GM21423 (cell line): ENCODE data around the gene MTF1.

ENCODE experiments used
- ATAC-seq: cut with Tn5 transposase; IDR thresholded peaks from one replicate; pipeline ENCODE4 v1.9.1; 2021; ENCODE audit warnings: mild to moderate bottlenecking, moderate library complexity; ENCODE audit not compliant: unreplicated experiment

Gene MTF1

GRCh38 chr1:37868466-37868865 is 9.1 kb upstream of the MTF1 start:
- no peak for ATAC-seq

GRCh38 chr1:37867784-37868183 is 8.4 kb upstream of the MTF1 start:
- no peak for ATAC-seq

GRCh38 chr1:37866491-37866890 is 7.1 kb upstream of the MTF1 start:
- ATAC-seq: no peak

GRCh38 chr1:37865348-37866120 is 6.1 kb upstream of the MTF1 start:
- ATAC-seq: no peak

- ATAC-seq: no peak
These were observed 2.9 kb upstream of the MTF1 start for GRCh38 chr1:37862330-37862729.

GRCh38 chr1:37861151-37861550 is 1.8 kb upstream of the MTF1 start:
- ATAC-seq: no peak

GRCh38 chr1:37860346-37860666 is 914 bp upstream of the MTF1 start:
- no peak for ATAC-seq

GRCh38 chr1:37858931-37859506 is 373 bp downstream of the MTF1 start:
- ATAC-seq: peak; percentile 3

- no peak for ATAC-seq
These were observed 5.0 kb downstream of the MTF1 start for GRCh38 chr1:37854406-37854805.

GRCh38 chr1:37853157-37853556 is 6.2 kb downstream of the MTF1 start:
- ATAC-seq: no peak

GRCh38 chr1:37851782-37852210 is 7.6 kb downstream of the MTF1 start:
- no peak for ATAC-seq

GRCh38 chr1:37851262-37851661 is 8.1 kb downstream of the MTF1 start:
- ATAC-seq: no peak

GRCh38 chr1:37850352-37850955 is 8.9 kb downstream of the MTF1 start:
- ATAC-seq: no peak

- ATAC-seq: no peak
These were observed 9.9 kb downstream of the MTF1 start for GRCh38 chr1:37849480-37849879.

- ATAC-seq: no peak
These were observed 12.6 kb downstream of the MTF1 start for GRCh38 chr1:37846647-37847339.

- ATAC-seq: no peak
These were observed 13.6 kb downstream of the MTF1 start for GRCh38 chr1:37845786-37846185.

- ATAC-seq: no peak
These were observed 14.2 kb downstream of the MTF1 start for GRCh38 chr1:37845049-37845646.

GRCh38 chr1:37844536-37844935 is 14.9 kb downstream of the MTF1 start:
- no peak for ATAC-seq

GRCh38 chr1:37841652-37842051 is 17.7 kb downstream of the MTF1 start:
- no peak for ATAC-seq

- no peak for ATAC-seq
These were observed 18.7 kb downstream of the MTF1 start for GRCh38 chr1:37840711-37841110.

GRCh38 chr1:37839676-37840075 is 19.7 kb downstream of the MTF1 start:
- no peak for ATAC-seq
